ENCODE data around the gene IGF2BP3.
A peak's percentile ranks its signal among the peaks of the same experiment; 100 is the strongest.
"Not testable (repeated sequence)": the region's sequence is repeated elsewhere in the genome, so short reads cannot be mapped to it uniquely, and the experiment has no call there.

IGF2BP3 gene

GRCh38 chr7:23426876-23427275, 43.4 kb downstream of the IGF2BP3 start:
- DNase-seq (ENCODE audit: insufficient read length, low spot score) (no peak), FAIRE-seq (no peak)

DNA sequence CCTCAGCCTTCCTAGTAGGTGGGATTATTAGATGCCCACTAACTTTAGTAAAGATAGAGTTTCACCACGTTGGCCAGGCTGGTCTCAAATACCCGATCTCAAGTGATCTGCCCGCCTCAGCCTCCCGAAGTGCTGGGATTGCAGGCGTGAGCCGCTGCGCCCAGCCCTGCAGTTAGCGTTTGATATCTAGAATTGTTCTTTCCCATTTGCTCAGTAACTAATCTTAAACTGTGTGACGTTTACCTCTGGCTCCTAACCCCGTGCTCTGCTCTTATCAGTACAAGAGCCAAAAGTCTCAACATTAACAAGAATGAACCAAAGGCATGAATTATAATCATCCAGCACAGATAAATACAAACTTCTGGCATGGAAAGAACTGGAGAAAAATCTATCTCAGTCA, 47.4 kb downstream of the IGF2BP3 start:
- FAIRE-seq: no peak
- DNase-seq (ENCODE audit: insufficient read length, low spot score): no peak

DNA sequence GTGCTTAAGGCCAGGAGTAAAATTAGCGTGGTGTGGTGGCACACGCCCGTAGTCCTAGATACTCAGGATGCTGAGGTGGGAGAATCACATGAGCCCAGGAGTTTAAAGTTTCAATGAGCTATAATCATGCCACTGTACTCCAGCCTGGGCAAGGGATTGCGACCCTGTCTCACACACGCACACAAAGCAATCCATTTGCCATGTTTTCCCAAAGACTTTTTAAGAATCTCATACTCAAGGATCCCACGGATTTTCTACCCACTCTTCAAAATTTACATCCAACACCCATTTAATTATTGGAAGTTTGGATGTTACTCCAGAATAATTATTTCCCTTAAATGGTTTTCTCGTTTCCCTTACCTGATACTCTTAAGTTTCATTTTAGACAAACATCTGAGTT, 47.9 kb downstream of the IGF2BP3 start:
- FAIRE-seq: no peak

GRCh38 chr7:23419845-23420244, 50.4 kb downstream of the IGF2BP3 start:
- DNase-seq (ENCODE audit: insufficient read length, low spot score): no peak
- FAIRE-seq: no peak

More for the DNA sequence above, 47.9 kb downstream of the IGF2BP3 start:
- DNase-seq (ENCODE audit: insufficient read length, low spot score): no peak

GRCh38 chr7:23419160-23419559, 51.1 kb downstream of the IGF2BP3 start:
- no peak for FAIRE-seq

GRCh38 chr7:23418046-23418445, 52.2 kb downstream of the IGF2BP3 start:
- FAIRE-seq: no peak
- DNase-seq (ENCODE audit: insufficient read length, low spot score): no peak

More at GRCh38 chr7:23419160-23419559, 51.1 kb downstream of the IGF2BP3 start:
- DNase-seq (ENCODE audit: insufficient read length, low spot score): no peak

- DNase-seq (ENCODE audit: insufficient read length, low spot score) (no peak), FAIRE-seq (peak; percentile 49)
Measured at GRCh38 chr7:23415198-23415597, 55.1 kb downstream of the IGF2BP3 start.

GRCh38 chr7:23410446-23411183, 59.7 kb downstream of the IGF2BP3 start:
- FAIRE-seq (no peak), DNase-seq (ENCODE audit: insufficient read length, low spot score) (no peak)

GRCh38 chr7:23406564-23406963, 63.7 kb downstream of the IGF2BP3 start:
- FAIRE-seq; DNase-seq (ENCODE audit: insufficient read length, low spot score): not testable (repeated sequence)

GRCh38 chr7:23405240-23405618, 65.1 kb downstream of the IGF2BP3 start:
- no peak for DNase-seq (ENCODE audit: insufficient read length, low spot score)
- no peak for FAIRE-seq

DNA sequence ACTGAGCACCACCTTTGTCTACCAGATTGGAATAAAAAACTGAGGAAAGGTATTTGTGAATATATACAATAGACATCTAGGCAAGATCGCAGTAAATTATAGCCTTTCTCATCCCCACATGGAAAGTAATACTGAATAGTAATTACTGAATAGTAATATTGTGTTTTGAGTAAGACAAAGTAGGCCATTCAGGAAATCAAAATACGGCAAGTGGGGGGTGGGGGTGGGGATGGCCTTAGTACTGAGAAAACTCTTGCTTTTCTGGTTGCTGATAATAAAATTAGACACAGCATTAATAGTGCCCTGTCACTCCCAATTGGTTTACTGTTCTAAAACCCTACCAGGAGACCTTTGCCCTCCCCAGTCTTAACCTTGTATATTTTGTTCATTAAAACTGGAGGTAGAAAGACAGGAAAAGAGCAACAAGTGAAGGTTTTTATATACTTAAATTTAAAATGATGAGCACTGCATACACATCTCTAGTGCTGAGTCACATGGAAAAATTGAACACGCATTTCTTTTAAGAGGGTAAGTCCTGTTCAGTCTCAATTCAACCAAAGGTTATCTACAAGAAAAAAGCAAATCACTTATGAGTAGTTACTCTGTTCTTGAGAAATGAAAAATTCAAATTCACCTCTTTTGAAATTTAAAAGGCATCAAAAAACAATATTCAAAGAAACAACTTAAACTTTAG, 65.6 kb downstream of the IGF2BP3 start:
- FAIRE-seq: no peak

GRCh38 chr7:23403970-23404369, 66.3 kb downstream of the IGF2BP3 start:
- no peak for DNase-seq (ENCODE audit: insufficient read length, low spot score)
- no peak for FAIRE-seq

More for the DNA sequence above, 65.6 kb downstream of the IGF2BP3 start:
- DNase-seq (ENCODE audit: insufficient read length, low spot score): no peak

- not testable (repeated sequence) for DNase-seq (ENCODE audit: insufficient read length, low spot score); FAIRE-seq
Measured at GRCh38 chr7:23398090-23398489, 72.2 kb downstream of the IGF2BP3 start.

DNA sequence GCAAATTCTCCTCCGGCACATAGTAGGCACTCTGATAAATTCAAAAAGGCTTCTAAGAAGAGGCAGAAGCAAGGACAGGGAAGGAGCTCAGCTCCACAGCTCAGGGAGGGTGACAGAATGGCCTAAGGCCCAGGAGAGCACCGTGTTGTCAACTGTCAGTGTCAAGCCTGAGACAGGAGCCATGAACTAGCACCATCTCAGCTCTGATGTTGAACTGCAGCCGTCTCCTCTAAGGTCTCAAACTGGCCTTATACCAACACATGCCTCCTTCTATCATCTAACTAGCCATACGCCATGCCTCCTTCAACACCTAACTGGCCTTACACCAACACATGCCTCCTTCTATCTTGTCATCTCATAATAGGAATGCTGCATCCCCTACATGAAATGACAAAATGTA, 73.0 kb downstream of the IGF2BP3 start:
- no peak for DNase-seq (ENCODE audit: insufficient read length, low spot score)
- FAIRE-seq: no peak

GRCh38 chr7:23396222-23397015, 73.9 kb downstream of the IGF2BP3 start:
- DNase-seq (ENCODE audit: insufficient read length, low spot score) (no peak), FAIRE-seq (no peak)

DNA sequence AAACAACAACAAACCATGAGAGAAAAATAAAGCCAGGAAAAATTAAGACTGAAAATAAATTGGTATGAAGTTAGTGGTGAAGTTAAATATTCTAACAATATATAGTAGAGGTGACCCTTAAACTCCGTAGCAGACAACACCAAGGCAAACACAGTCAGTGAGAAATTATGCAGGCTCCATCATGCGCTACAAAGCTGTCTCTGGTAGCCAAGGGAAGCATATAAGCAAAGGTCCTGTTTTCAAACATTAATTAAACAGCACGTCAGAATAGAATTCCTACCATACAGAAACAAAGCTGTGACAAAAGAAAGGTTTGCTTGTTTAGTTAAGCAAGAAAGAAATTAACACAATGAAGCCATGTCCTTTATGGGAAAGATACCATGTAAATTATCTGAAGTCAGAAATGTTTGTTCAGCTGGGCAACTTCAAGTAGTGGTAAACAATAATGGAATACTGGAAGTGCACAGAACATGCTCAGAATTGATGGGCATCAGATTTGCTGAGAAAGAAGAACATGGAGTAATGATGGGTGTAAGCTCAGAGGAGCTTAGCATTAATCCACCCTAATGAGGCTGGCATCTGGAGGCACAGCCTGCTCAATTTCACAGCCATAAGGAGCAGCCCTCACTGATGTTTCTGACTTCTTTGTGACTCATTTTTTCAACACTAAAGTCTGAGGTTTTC, 75.7 kb downstream of the IGF2BP3 start:
- DNase-seq (ENCODE audit: insufficient read length, low spot score) (no peak), FAIRE-seq (no peak)

- FAIRE-seq (no peak), DNase-seq (ENCODE audit: insufficient read length, low spot score) (no peak)
Measured at GRCh38 chr7:23393636-23394035, 76.7 kb downstream of the IGF2BP3 start.

DNA sequence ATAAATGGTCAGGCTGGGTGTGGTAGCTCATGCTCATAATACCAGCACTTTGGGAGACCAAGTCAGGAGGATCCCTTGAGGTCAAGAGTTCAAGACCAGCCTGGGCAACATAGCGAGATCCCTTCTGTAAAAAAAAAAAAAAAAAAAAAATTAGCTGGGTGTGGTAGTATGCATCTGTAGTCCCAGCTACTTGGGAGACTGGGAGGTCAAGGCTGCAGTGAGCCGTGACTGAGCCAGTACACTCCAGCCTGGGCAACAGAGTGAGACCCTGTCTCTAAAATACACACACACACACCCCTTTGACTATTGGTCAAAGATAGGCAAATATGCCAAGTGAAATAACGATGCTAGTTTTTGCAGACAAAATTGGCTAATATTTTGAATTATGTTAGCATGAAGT, 80.6 kb downstream of the IGF2BP3 start:
- DNase-seq (ENCODE audit: insufficient read length, low spot score) (no peak), FAIRE-seq (no peak)

DNA sequence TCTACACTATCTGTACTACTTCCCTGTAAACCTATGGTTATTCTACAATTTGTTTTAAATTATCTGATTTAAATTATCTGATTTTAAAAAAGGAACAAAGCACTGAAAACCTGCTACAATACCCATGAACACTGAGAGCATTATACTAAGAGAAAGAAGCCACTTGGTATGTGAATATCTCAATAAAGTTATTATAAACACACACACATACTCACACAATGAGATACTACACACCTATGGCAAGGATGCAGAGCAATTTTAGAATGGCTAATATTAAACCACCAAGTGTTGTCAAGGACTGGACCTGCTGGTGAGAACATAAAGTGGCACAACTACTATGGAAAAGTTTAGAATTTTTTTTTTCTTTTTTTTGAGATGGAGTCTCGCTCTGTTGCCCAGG, 82.7 kb downstream of the IGF2BP3 start:
- DNase-seq (ENCODE audit: insufficient read length, low spot score) (no peak), FAIRE-seq (no peak)

GRCh38 chr7:23385140-23385539, 85.2 kb downstream of the IGF2BP3 start:
- no peak for FAIRE-seq
- DNase-seq (ENCODE audit: insufficient read length, low spot score): no peak

DNA sequence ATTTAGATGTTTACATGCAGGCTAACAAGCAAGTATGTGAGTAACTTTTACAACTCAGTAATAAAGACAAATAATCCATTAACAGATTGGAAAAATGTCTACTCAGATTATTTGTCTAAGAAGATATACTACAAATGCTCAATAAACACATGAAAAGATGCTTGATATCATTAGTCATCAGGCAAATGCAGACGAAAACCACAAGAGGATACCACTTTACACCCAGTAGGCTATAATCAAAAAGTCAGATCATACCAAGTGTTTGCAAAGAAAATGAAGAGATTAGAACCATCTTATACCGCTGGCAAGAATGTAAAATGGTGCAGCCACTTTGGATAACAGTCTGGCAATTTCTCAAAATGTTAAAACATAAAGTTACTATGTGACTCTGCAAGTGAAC, 87.1 kb downstream of the IGF2BP3 start:
- FAIRE-seq (no peak), DNase-seq (ENCODE audit: insufficient read length, low spot score) (no peak)

All from HTR-8/SVneo (cell line).